Thoracic aorta (tissue), 2 donors: Measurements from ENCODE around the gene CARMIL1. TPM values are rescaled to one million over a fixed set of nuclear protein-coding genes. Genes with fewer than 3 reads are reported as not detected.

ENCODE experiments used
- ATAC-seq: fragments of 150-250 bp; one replicate; pipeline ENCODE4 v1.8.0; 2017; ENCODE audit warnings: low read depth; ENCODE audit not compliant: insufficient number of reproducible peaks, low FRiP score
- DNase-seq: peaks from one replicate; pipeline ENCODE4 v3.0.0-alpha.2; 2020; ENCODE audit warnings: low spot score
- H3K27ac ChIP-seq, 2 donors: fragments of 200-600 bp; sonication (generic); 1 replicate in 1 of 2; 2 replicates in 1 of 2; pipeline ENCODE4 v1.5.1; 2016; ENCODE audit warnings: mild to moderate bottlenecking in 2 of 2, moderate library complexity in 2 of 2
- H3K27me3 ChIP-seq: fragments of 200-600 bp; sonication (generic); replicated peaks from 2 replicates; pipeline ENCODE4 v1.6.0; 2016; ENCODE audit warnings: mild to moderate bottlenecking; ENCODE audit not compliant: insufficient read depth
- H3K36me3 ChIP-seq: fragments of 200-600 bp; sonication (generic); one replicate; pipeline ENCODE4 v1.5.1; 2016
- H3K4me1 ChIP-seq, 2 donors: fragments of 200-600 bp; sonication (generic); 1 replicate in 1 of 2; 2 replicates in 1 of 2; pipeline versions ENCODE4 v1.5.1 to v1.6.0; 2016; ENCODE audit warnings: low read depth in 2 of 2, mild to moderate bottlenecking in 1 of 2; ENCODE audit not compliant: control insufficient read depth in 1 of 2
- H3K4me3 ChIP-seq: fragments of 200-600 bp; sonication (generic); 2 replicates; pipeline ENCODE4 v1.5.1; 2016; ENCODE audit warnings: mild to moderate bottlenecking
- H3K9me3 ChIP-seq: fragments of 200-600 bp; sonication (generic); 2 replicates; pipeline ENCODE4 v1.5.1; 2016
- CTCF ChIP-seq: fragments of 200-600 bp; sonication (generic); IDR thresholded peaks from one replicate; pipeline ENCODE4 v1.5.1; 2019; ENCODE audit warnings: antibody characterized with exemption
- total RNA-seq, 2 donors: library from RNA; depleted of rRNA; stranded (reverse); fragments of >200 nt; gene quantifications; one replicate each; pipeline versions ENCODE4 v1.1.0 to v1.2.3, GENCODE V29; 2016

Gene CARMIL1
- total RNA-seq, 2 donors from 2014 or later, result 60.4 to 63.0 TPM

- Histone ChIP-seq H3K4me3 (no peak overlapping the region), H3K4me1 (no peaks in the 10 kb centered on the region), H3K27ac (no peak overlapping the region), H3K9me3 (no peaks in the 10 kb centered on the region), H3K27me3 (no peaks in the 10 kb centered on the region), H3K36me3 (no peaks in the 10 kb centered on the region)
- ATAC-seq (no peak), DNase-seq (no peak)
- TF ChIP-seq CTCF, result no peak
Observed at GRCh38 chr6:25661129-25661779, 382.1 kb downstream of the CARMIL1 start.

DNA sequence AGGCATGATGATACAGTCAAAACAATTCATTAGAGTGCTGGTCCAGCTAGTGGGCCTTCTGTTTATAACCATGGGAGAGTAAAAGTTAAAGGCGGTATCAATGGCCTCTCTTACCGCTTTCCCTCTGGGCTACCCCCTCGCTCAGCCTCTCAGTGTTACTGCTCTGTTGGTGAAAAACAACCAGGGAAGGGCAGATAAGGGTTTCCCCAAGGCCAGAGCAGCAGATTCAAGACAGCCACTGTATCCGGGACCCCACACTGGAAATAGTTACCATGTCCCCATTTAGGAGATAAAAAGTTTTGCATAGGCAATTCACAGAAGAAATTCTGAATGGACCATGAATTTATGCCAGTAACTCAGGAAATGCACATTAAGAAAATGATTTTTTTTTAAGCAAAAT lies 386.3 kb downstream of the CARMIL1 start:
- Histone ChIP-seq H3K4me1 (no peaks in the 10 kb centered on the region), H3K27ac (no peak overlapping the region), H3K36me3 (no peaks in the 10 kb centered on the region), H3K27me3 (no peaks in the 10 kb centered on the region), H3K9me3 (no peaks in the 10 kb centered on the region), H3K4me3 (no peak overlapping the region)
- ATAC-seq (no peak), DNase-seq (no peak)
- no peak for TF ChIP-seq CTCF

- no peaks in the 10 kb centered on the region for H3K36me3 ChIP-seq
- no peak for ATAC-seq
- H3K4me1 ChIP-seq, result no peaks in the 10 kb centered on the region
- no peaks in the 10 kb centered on the region for H3K9me3 ChIP-seq
- H3K27ac ChIP-seq, result no peak overlapping the region
- H3K27me3 ChIP-seq, result no peaks in the 10 kb centered on the region
- H3K4me3 ChIP-seq, result no peak overlapping the region
- TF ChIP-seq CTCF, result no peak
- no peak for DNase-seq
Observed at GRCh38 chr6:25669413-25669812, 390.2 kb downstream of the CARMIL1 start.
